Ishikawa (cell line): ENCODE data around the gene RRBP1.

ENCODE experiments used
- CEBPB ChIP-seq: IDR thresholded peaks from 2 replicates; pipeline ENCODE4 v1.6.1; 2012
- CREB1 ChIP-seq: IDR thresholded peaks from 2 replicates; pipeline ENCODE4 v1.6.1; 2012; ENCODE audit warnings: low read depth
- EGR1 ChIP-seq: IDR thresholded peaks from 2 replicates; pipeline ENCODE4 v1.6.1; 2012
- FOXM1 ChIP-seq: IDR thresholded peaks from 2 replicates; pipeline ENCODE4 v1.6.1; 2012; ENCODE audit warnings: low read depth, borderline replicate concordance
- NFIC ChIP-seq: IDR thresholded peaks from 2 replicates; pipeline ENCODE4 v1.6.1; 2012
- RAD21 ChIP-seq: IDR thresholded peaks from 2 replicates; pipeline ENCODE4 v1.6.1; 2012; ENCODE audit warnings: low read depth
- TAF1 ChIP-seq: IDR thresholded peaks from 2 replicates; pipeline ENCODE4 v1.6.1; 2012; ENCODE audit warnings: low read depth, mild to moderate bottlenecking
- TCF12 ChIP-seq: IDR thresholded peaks from 2 replicates; pipeline ENCODE4 v1.6.1; 2012; ENCODE audit warnings: low read depth
- TEAD4 ChIP-seq: IDR thresholded peaks from 2 replicates; pipeline ENCODE4 v1.6.1; 2012
- YY1 ChIP-seq: IDR thresholded peaks from 2 replicates; pipeline ENCODE4 v1.6.1; 2012; ENCODE audit warnings: low read depth
- TF ChIP-seq, protein P1 (sequence below): IDR thresholded peaks from 2 replicates; pipeline ENCODE4 v1.6.1; 2012; ENCODE audit warnings: low read depth, mild to moderate bottlenecking
- TF ChIP-seq, protein P2 (sequence below): IDR thresholded peaks from 2 replicates; pipeline ENCODE4 v1.6.1; 2012
- TF ChIP-seq, protein P3 (sequence below): IDR thresholded peaks from 2 replicates; pipeline ENCODE4 v1.6.1; 2012

Gene RRBP1

DNA sequence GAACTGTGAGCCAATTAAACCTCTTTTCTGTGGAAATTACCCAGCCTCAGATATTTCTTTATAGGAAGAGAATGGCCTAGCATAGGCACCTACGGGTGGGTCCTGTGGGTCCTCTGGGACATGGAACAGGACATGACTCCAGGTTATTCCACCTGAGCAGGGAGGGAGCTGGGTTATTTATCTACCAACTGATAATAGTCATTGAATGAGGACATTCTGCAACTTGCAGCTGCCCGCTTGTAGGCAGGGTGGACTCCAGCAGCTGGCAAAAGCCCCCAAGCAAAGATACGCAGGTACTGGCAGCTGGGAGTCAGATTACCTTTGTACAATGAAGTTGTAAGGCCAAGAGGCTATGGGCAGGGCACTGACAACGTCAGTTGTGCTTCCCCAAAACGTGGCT is 16.3 kb upstream of the RRBP1 start:
- TF ChIP-seq RAD21 (no peak), TCF12 (no peak), TAF1 (no peak), YY1 (no peak), TEAD4 (no peak), EGR1 (no peak), CEBPB (no peak), FOXM1 (no peak)
- TF ChIP-seq, protein P1, sequence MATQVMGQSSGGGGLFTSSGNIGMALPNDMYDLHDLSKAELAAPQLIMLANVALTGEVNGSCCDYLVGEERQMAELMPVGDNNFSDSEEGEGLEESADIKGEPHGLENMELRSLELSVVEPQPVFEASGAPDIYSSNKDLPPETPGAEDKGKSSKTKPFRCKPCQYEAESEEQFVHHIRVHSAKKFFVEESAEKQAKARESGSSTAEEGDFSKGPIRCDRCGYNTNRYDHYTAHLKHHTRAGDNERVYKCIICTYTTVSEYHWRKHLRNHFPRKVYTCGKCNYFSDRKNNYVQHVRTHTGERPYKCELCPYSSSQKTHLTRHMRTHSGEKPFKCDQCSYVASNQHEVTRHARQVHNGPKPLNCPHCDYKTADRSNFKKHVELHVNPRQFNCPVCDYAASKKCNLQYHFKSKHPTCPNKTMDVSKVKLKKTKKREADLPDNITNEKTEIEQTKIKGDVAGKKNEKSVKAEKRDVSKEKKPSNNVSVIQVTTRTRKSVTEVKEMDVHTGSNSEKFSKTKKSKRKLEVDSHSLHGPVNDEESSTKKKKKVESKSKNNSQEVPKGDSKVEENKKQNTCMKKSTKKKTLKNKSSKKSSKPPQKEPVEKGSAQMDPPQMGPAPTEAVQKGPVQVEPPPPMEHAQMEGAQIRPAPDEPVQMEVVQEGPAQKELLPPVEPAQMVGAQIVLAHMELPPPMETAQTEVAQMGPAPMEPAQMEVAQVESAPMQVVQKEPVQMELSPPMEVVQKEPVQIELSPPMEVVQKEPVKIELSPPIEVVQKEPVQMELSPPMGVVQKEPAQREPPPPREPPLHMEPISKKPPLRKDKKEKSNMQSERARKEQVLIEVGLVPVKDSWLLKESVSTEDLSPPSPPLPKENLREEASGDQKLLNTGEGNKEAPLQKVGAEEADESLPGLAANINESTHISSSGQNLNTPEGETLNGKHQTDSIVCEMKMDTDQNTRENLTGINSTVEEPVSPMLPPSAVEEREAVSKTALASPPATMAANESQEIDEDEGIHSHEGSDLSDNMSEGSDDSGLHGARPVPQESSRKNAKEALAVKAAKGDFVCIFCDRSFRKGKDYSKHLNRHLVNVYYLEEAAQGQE, result no peak
- TF ChIP-seq, protein P2, sequence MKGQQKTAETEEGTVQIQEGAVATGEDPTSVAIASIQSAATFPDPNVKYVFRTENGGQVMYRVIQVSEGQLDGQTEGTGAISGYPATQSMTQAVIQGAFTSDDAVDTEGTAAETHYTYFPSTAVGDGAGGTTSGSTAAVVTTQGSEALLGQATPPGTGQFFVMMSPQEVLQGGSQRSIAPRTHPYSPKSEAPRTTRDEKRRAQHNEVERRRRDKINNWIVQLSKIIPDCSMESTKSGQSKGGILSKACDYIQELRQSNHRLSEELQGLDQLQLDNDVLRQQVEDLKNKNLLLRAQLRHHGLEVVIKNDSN, result no peak

DNA sequence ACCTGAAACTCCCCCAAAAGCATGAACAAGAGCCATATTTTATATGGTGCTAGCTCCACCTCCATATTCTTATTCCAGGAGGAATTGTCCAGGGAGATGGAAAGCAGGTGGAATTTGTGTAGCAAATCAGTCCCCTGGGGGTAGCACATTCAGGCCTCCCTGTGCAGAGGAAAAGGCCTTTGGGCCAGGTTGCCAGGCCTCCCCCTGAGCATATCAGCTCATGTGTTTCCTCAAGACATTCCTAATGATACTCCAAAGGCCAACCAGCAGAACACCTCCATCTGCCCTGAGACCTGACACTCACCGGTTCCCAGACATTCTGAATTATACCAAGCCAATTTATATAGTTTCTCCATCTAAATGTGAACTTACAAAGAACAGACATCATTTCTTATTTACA is 15.1 kb upstream of the RRBP1 start:
- TF ChIP-seq TEAD4, result no peak
- TF ChIP-seq, protein P1, result no peak
- no peak for TF ChIP-seq YY1
- TF ChIP-seq FOXM1, result no peak
- TF ChIP-seq, protein P3, sequence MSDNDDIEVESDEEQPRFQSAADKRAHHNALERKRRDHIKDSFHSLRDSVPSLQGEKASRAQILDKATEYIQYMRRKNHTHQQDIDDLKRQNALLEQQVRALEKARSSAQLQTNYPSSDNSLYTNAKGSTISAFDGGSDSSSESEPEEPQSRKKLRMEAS, result no peak
- TF ChIP-seq, protein P2, result no peak
- no peak for TF ChIP-seq CREB1
- TF ChIP-seq EGR1, result no peak

DNA sequence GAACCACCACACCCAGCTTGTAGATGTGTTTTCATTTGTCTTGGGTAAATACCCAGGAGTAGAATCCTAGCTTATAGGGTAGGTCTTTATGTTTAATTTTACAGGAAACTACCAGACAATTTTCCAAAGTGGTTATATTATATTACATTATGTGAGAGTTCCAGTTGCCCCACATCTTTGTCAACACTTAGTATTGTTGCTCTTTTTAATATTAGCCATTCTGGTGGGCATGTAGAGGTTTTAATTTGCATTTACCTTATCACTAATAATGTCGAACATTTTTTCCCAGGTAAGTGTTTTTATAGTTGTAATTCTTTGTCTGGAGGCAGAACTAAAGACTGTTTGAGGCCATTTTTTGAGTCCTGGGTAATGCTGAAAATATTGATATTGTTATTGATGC is 14.2 kb upstream of the RRBP1 start:
- no peak for TF ChIP-seq EGR1
- no peak for TF ChIP-seq RAD21
- TF ChIP-seq FOXM1, result no peak
- TF ChIP-seq, protein P1, result no peak
- no peak for TF ChIP-seq NFIC

DNA sequence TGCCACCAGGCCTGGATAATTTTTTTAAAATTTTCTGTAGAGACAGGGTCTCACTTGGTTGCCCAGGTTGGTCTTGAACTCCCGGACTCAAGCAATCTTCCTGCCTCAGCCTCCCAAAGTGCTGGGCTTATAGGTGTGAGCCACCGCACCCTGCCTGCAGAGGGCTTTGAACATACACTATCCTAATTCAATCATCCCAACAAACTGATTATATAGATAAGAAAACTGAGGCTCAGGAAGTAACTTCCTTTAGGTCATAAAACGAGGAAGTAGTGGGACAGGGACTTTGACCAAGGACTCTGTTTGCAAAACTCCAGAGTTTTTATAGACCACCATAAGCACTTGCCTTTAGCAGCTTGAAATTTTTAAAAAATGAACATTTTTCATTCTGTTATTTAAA is 12.7 kb upstream of the RRBP1 start:
- no peak for TF ChIP-seq YY1

DNA sequence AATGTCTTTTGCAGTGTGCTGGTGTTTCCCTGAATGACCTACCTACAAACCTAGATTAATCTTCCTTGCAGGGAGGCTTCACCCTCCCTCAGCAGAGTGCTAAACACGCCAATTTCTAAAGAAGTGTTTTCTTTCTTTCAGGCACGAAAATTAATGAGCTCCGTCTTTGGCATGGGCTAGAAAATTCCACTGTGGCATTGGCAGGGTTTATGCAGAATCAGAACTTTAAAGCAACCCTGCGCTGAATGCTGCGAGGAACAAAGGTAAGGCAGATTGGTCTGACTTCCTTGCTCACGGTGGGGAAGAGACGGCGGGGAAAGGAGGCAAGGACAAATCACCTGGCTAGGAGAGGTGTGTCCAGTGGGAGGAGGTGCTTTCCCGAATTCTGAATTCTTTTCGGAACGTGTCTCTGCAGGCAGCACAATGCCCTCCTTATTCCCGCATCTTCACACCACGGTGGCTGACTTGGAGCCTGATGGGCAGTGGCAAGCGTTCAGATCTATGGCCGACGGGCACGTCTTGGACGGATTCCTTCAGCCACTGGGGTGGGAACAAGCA is 11.5 kb upstream of the RRBP1 start:
- no peak for TF ChIP-seq TEAD4
- no peak for TF ChIP-seq NFIC
- no peak for TF ChIP-seq FOXM1
- TF ChIP-seq CEBPB, result no peak
- TF ChIP-seq, protein P1, result no peak
- no peak for TF ChIP-seq YY1
- TF ChIP-seq, protein P2, result no peak
